Measurements from ENCODE around the gene MFSD1.

Gene MFSD1

DNA sequence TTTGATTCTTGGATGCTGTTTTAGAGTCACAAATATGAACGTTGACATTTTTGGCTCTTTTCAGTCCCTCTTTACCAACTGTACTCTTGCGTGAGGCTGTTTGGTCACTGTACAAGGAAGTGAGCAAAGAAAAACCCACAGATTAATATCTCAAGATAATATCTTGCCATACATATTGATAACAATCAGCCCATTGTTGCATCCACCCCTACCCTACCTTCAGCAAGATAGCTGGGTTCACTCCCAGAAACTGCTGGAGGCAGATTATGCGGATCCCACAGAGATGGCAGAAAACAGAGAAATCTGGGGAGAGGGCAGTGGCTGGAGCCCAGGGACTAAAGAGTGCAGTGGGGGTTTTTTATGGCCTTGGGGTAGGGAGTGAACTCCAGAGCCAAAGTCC lies 29.9 kb upstream of the MFSD1 start:
- DNase-seq (ENCODE audit: extremely low read depth, low read depth): no peak
- TF ChIP-seq, protein P1, sequence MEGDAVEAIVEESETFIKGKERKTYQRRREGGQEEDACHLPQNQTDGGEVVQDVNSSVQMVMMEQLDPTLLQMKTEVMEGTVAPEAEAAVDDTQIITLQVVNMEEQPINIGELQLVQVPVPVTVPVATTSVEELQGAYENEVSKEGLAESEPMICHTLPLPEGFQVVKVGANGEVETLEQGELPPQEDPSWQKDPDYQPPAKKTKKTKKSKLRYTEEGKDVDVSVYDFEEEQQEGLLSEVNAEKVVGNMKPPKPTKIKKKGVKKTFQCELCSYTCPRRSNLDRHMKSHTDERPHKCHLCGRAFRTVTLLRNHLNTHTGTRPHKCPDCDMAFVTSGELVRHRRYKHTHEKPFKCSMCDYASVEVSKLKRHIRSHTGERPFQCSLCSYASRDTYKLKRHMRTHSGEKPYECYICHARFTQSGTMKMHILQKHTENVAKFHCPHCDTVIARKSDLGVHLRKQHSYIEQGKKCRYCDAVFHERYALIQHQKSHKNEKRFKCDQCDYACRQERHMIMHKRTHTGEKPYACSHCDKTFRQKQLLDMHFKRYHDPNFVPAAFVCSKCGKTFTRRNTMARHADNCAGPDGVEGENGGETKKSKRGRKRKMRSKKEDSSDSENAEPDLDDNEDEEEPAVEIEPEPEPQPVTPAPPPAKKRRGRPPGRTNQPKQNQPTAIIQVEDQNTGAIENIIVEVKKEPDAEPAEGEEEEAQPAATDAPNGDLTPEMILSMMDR (IDR thresholded peaks at IDR 0.05; ENCODE audit: low read depth, low read length): no peak

DNA sequence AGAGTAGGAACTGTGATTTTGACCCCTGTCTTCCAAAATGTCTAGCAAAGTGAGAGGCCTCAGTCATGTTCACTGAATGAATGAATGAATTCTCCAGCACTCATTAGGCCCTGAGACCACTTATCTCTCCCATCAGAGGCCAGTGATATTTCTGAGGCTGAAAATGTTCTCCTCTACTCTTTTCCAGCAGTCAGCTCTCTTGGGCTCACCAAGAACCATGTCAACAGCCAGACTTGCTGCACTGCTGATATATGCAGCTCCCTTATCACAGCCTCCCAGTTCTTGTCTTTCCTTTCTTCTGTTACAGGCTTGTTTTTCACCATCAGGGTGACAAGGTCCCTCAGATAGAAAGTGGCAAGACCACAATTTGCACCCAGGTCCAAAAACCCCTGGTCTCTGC lies 28.7 kb upstream of the MFSD1 start:
- no peak for DNase-seq (ENCODE audit: extremely low read depth, low read depth)
- TF ChIP-seq, protein P1 (IDR thresholded peaks at IDR 0.05; ENCODE audit: low read depth, low read length): no peak

DNA sequence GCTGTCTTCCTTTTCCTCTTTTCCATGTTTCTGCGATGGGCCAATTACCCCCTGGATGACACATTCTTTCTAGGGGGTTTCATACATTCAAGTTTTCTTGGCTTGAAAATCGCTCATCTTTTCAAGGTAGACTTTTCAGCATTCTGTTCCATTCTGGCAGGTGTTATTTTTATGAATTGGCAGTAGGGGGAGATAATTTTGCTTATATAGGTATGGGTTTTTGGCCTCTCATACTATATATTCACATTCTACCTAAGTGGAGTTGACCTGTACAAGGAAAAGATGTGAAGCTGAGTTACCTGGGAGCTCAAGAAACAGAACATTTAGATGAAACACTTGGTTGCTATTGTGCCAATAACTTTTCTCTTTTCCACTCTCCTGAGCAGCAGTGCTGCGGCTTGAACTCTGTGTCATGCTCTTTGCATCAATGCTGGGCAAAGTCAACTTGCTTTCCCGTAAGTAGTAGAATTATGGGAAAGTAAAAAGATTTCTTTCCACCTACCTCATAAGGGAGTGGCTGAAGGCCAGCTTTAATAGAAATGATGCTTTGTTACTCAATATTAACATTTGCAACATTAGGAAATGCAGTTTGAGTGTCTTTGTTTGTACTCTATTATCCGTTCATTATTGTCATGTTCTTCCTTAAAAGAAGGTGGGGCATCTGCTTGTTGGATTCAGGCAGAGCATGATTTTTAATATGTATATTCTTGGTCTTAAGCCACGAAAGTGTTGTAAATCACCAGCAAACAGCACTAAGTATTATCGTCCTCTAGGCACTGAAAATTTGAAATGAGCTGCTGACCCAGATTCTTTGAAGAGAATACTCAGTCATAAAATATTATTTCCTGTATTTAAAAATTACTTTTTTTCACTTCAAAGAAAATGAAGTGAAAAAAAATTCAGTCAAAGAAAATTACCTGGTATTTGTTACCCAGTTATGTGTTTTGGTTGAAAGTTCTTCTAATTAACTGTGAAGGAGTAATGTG lies 27.7 kb upstream of the MFSD1 start:
- no peak for DNase-seq (ENCODE audit: extremely low read depth, low read depth)
- TF ChIP-seq, protein P1 (IDR thresholded peaks at IDR 0.05; ENCODE audit: low read depth, low read length): no peak; the same call in 1 of the 2 replicates

DNA sequence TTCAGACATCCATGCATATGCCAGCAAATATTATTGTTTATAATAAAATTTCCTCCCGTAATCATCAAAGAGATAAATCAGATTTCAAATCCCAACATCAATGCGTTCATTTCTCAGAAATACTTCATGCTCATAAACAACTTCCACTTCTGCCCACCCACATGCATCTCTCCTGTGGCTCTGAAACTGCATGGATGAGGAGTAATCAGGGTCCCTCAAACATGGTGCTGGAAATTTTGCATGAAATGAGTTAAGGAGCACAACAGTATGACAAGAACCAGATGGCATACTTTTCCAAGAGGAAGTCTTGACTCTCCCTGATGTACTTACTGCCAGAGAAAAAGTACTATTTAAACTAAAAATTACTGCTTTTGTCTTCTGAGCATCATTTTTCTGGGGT lies 26.9 kb upstream of the MFSD1 start:
- TF ChIP-seq, protein P1 (IDR thresholded peaks at IDR 0.05; ENCODE audit: low read depth, low read length): no peak
- no peak for DNase-seq (ENCODE audit: extremely low read depth, low read depth)

DNA sequence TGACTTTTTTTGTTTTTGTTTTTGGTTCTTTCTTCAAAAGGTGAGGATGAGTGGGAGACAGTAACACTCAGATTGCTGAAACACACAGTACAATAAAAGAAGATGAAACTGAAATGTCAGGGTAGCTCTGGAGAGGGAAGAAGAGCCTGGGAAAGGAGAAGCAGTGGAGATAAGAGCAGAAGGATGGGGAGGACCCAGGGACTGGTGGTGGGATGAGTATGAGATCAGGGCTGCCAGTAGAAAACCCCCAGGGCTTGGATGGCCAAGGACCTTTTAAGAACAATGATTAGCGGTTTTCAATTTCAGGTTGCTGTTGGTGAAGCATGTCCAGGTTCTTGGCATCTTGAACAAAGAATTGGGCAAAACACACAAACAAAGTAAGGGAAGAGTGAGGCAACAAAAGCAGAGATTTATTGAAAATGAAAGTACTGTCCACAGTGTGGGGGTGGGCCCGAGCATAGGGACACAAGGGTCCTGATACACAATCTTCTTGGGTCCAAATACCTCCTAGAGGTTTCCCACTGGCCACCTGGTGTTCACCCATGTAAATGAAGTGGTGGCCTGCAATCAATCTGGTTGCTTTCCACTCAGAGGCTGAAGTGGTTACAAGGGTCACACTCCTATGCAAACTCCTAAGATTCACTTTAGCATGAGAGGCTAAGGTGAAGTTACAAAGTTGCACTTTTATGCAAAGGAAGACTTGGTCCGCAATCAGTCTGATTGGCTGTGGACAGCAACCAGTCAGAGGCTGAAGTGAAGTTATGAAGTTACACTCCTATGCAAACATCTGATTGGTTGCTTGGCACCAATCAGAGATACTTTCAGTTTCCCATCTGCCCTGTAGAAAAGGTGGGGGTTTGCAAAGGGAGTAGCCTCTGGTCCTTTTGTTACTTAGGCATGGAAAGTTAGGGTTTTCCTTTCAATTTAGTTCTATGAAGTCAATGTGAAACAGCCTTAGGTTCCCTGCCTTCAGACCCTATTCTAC lies 26.1 kb upstream of the MFSD1 start:
- TF ChIP-seq, protein P1 (IDR thresholded peaks at IDR 0.05; ENCODE audit: low read depth, low read length): no peak
- no peak for DNase-seq (ENCODE audit: extremely low read depth, low read depth)

DNA sequence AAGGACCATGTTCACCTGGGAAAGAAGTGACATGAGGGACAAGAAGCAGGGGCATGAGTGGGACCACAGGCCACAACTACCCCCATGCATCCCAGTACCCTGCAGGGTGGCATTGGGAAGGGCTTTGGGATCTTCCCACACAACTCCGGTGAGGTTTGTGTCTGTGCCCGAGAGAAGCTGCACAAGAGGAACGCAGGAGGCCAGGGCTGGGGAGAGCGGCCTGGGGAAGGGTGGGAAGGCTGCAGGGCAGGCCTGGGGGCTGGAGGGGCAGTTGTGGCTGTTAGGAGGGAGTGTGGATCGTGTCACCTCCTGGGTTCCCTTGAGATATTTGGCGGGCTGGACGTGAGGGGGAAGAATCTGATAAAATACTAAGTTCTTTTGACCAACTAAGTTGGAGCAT lies 25.3 kb upstream of the MFSD1 start:
- no peak for DNase-seq (ENCODE audit: extremely low read depth, low read depth)
- TF ChIP-seq, protein P1 (IDR thresholded peaks at IDR 0.05; ENCODE audit: low read depth, low read length): no peak
